PC-3 (cell line): ENCODE measurements around the gene ISG20L2.

Experiments
- CTCF ChIP-seq: fragments of 300-600 bp; sonication (generic); conservative IDR thresholded peaks from 2 replicates; pipeline ENCODE4 v1.5.1; 2017; ENCODE audit warnings: antibody characterized with exemption, low read depth, mild to moderate bottlenecking, low read length
- EZH2 ChIP-seq: fragments of 300-600 bp; sonication (generic); IDR thresholded peaks from one replicate; pipeline ENCODE4 v1.6.1; 2017; ENCODE audit warnings: antibody characterized with exemption, mild to moderate bottlenecking, low read length; ENCODE audit not compliant: unreplicated experiment
- EZH2phosphoT487 ChIP-seq: fragments of 300-600 bp; sonication (generic); IDR thresholded peaks from 2 replicates; pipeline ENCODE4 v1.6.1; 2018; ENCODE audit warnings: mild to moderate bottlenecking, antibody characterized with exemption, low read length, borderline replicate concordance

GRCh38 chr1:156709757-156710489 lies 18.6 kb downstream of the ISG20L2 start:
- no peak for TF ChIP-seq CTCF
- TF ChIP-seq EZH2 = no peak
- no peak for TF ChIP-seq EZH2phosphoT487
